NK-92 (cell line): Measurements from ENCODE around the gene SLC17A3.

ENCODE experiments used
- DNase-seq: peaks from one replicate; lab custom pipeline; 2025; ENCODE audit not compliant: unreplicated experiment; lab: John Stamatoyannopoulos, UW

SLC17A3 gene

GRCh38 chr6:25842526-25842925 lies 31.5 kb downstream of the SLC17A3 start:
- no peak for DNase-seq

DNA sequence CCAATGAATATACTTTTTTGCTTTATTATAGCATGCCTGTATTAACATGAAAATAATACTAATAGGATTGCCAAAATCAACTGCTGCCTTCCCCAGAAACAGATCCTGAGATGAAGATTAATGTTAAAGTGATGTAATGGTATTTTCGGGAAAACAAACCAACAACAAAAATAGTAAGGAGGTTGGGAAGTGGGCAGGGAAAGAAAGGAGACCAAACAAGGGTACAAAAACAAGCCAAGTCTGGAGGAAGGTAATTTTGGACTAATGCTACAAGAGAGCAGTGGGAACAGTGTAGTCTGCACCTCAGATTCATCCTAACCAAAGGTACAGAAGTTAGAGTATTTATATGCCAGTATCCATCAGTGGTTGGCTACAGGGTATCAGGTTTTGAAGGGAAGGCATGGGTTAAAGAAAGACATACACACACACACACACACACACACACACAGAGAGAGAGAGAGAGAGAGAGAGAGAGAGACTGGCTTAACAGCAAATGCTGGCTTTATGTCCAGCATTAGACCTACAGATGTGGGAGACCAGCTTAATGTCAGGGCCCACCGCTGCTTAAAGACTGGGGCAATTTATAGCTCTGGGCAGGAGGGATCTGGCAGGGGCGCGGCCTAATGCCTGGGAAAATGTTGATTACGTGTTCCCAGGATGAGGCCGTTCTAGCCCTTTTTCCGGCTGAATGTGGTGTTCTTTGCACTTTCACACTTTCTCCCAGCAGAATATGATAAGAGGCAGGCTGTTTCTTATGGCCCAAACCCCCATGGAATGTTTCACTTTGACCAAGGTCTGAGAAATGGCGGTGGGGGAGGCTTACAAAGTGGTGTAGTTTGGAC lies 38.4 kb downstream of the SLC17A3 start:
- no peak for DNase-seq

GRCh38 chr6:25834950-25835349 lies 39.1 kb downstream of the SLC17A3 start:
- DNase-seq, result no peak

- no peak for DNase-seq
These were observed 40.9 kb downstream of the SLC17A3 start for GRCh38 chr6:25833136-25833535.

DNA sequence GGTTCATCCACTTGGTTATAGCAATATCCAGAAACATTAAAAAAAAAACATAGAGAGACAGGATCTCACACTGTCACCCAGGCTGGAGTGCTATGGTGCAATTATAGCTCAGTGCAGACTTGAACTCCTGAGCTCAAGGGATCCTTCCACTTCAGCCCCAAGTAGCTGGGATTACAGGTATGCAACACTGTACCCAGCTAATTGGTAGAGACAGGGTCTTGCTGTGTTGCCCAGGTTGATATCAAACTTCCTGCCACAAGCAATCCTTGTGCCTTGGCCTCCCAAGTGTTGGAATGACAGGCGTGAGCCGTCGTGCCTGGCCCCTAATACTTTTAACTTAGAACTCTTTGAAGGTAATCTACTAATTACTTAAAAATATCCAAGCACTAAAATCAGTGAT lies 41.4 kb downstream of the SLC17A3 start:
- no peak for DNase-seq

DNA sequence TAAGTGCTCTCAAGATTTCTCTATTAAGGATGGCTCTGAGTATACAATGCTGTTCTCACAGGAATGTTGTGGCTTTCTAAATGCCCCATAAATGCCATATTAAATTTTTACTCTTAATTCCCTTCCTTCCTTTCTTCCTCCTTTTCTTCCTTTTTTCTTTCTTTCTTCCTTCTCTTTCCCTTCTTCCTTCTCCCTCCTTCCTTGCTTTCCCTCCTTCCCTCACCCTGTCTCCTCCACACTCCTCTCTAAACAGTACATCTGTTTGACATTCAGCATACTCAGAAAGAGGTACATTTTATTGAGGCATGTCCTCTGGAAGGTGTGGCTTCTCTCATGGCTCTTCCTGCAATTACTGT lies 41.8 kb downstream of the SLC17A3 start:
- no peak for DNase-seq

DNA sequence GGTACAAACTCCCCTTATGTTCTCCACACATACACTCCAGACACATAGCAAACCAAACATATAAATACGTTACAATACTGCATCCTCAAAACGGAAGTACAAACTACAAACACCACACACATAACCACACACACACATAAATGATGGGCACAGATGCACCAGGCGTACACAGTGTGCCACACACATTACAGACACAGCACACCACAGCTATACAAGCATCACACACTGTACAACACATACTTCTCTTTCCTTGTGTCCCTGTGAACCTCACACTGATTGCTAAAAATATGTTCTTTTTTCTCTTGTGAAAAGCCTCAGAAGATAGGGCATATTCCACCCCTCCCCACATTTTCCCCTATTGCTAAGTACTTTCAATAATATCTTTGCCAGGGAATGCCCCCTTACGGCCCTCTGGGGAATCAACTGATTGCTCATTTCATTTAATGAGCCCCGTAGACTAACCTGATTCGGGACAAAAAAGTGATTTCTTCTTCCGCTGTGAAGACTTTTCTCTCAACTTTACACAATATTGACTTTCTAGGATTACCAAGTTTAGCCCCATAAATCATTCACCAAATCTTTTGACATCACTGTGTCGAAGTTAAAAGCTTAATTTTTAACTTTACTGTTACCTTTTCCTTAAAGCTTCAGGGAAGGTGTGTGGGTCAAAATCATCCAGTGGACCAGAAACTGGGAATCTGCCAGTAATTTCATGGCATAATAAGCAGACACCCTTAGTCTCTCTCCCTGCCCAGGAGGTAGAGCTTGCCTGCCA lies 42.3 kb downstream of the SLC17A3 start, which contains the start of gene SLC17A1:
TSS of gene SLC17A1 (minus strand) at position 521 of the 775 bp plus-strand sequence. CDS start 1,495 bp downstream, outside the sequence.
- DNase-seq, result no peak

DNA sequence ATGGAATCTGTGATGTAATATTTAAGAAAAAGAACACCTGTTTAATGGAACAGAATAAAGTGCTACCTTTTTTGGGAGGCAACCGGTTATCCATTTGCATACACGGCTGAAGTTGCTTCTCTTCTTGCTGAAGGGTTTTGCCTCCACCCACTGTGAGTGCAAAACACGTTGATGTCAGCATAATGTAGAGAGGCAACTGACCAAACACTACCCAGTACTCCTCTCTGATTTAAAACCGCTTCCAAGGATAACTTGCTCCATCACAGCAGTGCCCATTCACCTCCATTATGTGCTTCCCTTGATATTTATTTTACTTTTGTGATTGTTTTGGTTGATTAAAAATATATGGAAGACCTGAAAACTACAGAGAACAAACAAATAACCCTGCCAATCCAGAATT lies 43.6 kb downstream of the SLC17A3 start:
- DNase-seq, result no peak

GRCh38 chr6:25829375-25829774 lies 44.7 kb downstream of the SLC17A3 start:
- no peak for DNase-seq

DNA sequence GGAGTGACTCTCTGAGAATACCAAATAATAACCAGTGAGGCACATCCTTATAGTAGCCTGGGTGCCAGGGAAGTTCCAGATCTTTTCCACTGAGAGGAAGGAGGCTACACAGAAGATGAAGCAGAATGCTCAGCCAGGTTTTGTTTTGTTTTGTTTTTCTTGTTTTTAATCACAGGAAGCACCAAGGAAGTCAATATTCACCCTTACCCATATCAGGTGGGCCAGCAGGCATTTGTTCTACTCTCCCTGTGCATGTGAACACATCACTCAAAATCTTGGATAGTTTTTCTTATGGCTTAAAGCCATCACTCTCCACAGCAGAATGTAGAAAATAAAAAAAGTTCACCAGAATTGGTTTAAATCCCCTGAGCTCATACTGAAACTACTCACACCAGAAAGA lies 52.7 kb downstream of the SLC17A3 start:
- DNase-seq, result no peak

DNA sequence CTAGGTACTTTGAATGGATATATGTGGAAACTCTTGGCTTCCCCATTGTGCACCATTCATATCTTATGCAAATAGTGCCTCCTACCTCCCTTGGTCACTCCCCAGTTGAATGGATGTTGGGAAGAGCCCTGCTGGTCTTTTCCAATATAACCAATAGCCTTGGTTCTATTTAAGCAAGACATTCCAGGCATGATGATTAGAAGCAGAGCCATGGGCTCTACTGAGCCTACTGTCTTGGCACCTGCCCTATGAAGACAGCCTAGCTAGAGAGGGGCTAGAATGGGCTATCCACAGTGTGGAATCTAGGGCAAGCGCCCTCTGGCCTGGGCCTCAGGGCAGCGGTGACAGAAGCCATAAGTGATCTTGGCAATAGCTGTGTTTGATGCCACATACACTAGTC lies 57.8 kb downstream of the SLC17A3 start:
- no peak for DNase-seq

- no peak for DNase-seq
These were observed 58.8 kb downstream of the SLC17A3 start for GRCh38 chr6:25815194-25815593.

DNA sequence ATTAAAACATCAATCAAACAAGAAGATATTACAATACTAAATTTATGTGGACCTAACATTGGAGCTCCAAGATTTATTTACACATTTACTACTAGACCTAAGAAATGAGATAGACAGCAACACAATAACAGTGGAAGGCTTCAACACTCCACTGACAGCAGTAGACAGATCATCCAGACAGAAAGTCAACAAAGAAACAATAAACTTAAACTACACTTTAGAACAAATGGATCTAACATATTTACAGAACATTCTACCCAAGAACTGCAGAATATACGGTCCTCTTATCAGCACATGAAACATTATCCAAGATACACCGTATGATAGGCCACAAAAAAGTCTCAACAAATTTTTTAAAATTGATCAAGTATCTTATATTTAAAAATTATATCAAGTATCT lies 69.2 kb downstream of the SLC17A3 start:
- DNase-seq, result no peak

- no peak for DNase-seq
These were observed 72.6 kb downstream of the SLC17A3 start for GRCh38 chr6:25801436-25801835.
